ENCODE measurements around the gene LLGL2.

- TF ChIP-seq, protein P1, sequence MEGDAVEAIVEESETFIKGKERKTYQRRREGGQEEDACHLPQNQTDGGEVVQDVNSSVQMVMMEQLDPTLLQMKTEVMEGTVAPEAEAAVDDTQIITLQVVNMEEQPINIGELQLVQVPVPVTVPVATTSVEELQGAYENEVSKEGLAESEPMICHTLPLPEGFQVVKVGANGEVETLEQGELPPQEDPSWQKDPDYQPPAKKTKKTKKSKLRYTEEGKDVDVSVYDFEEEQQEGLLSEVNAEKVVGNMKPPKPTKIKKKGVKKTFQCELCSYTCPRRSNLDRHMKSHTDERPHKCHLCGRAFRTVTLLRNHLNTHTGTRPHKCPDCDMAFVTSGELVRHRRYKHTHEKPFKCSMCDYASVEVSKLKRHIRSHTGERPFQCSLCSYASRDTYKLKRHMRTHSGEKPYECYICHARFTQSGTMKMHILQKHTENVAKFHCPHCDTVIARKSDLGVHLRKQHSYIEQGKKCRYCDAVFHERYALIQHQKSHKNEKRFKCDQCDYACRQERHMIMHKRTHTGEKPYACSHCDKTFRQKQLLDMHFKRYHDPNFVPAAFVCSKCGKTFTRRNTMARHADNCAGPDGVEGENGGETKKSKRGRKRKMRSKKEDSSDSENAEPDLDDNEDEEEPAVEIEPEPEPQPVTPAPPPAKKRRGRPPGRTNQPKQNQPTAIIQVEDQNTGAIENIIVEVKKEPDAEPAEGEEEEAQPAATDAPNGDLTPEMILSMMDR (IDR thresholded peaks at IDR 0.05): no peak
- no peak for TF ChIP-seq POLR2A (IDR thresholded peaks at IDR 0.05)
Observed at GRCh38 chr17:75511270-75511609, 14.3 kb upstream of the LLGL2 start.
